Epithelial cell of esophagus (primary cell): ENCODE data around the gene SLC35B3.
A peak's percentile ranks its signal among the peaks of the same experiment; 100 is the strongest.
"Not testable (repeated sequence)": the region's sequence is repeated elsewhere in the genome, so short reads cannot be mapped to it uniquely, and the experiment has no call there.

Experiments used
- DNase-seq: peaks from one replicate; pipeline ENCODE4 v3.0.0; 2010; ENCODE audit warnings: low read depth
- H3K4me3 ChIP-seq: 2 replicates; pipeline ENCODE4 v1.5.1; 2011; ENCODE audit warnings: mild to moderate bottlenecking, low read length, control low read depth
- CTCF ChIP-seq: IDR thresholded peaks from 2 replicates; pipeline ENCODE4 v1.5.1; 2011; ENCODE audit warnings: low read depth, mild to moderate bottlenecking, low read length, control low read depth, inconsistent platforms; ENCODE audit not compliant: insufficient read depth; ENCODE audit errors: missing control alignments

Gene SLC35B3

GRCh38 chr6:8437813-8438212 lies 2.5 kb upstream of the SLC35B3 start:
- no peak for TF ChIP-seq CTCF
- DNase-seq: no peak
- no peak overlapping the region for H3K4me3 ChIP-seq

GRCh38 chr6:8436966-8437365 lies 1.6 kb upstream of the SLC35B3 start:
- no peak for DNase-seq
- H3K4me3 ChIP-seq: no peak overlapping the region
- no peak for TF ChIP-seq CTCF

- peak; percentile 82 for DNase-seq
- no peak for TF ChIP-seq CTCF
- peak overlapping the region; percentile 98 for H3K4me3 ChIP-seq
Observed at GRCh38 chr6:8435845-8436168, 462 bp upstream of the SLC35B3 start.

- DNase-seq: no peak
- TF ChIP-seq CTCF: no peak
- peak overlapping the region; percentile 98 for H3K4me3 ChIP-seq
Observed at GRCh38 chr6:8434727-8435092, 635 bp downstream of the SLC35B3 start.

- DNase-seq: peak; percentile 11
- no peak for TF ChIP-seq CTCF
- H3K4me3 ChIP-seq: no peak overlapping the region
Observed at GRCh38 chr6:8432614-8433013, 2.7 kb downstream of the SLC35B3 start.

GRCh38 chr6:8429821-8430220 lies 5.5 kb downstream of the SLC35B3 start:
- no peak overlapping the region for H3K4me3 ChIP-seq
- no peak for TF ChIP-seq CTCF
- DNase-seq: no peak

GRCh38 chr6:8426544-8426943 lies 8.8 kb downstream of the SLC35B3 start:
- DNase-seq, H3K4me3 ChIP-seq: not testable (repeated sequence)
